HG03354 (cell line): ENCODE data around the gene RHPN2.
"Not testable (repeated sequence)": the region's sequence is repeated elsewhere in the genome, so short reads cannot be mapped to it uniquely, and the experiment has no call there.

Experiments
- ATAC-seq: cut with Tn5 transposase; IDR thresholded peaks from one replicate; pipeline ENCODE4 v1.9.1; 2021; ENCODE audit warnings: mild to moderate bottlenecking; ENCODE audit not compliant: unreplicated experiment, poor library complexity, severe bottlenecking

The RHPN2 gene

DNA sequence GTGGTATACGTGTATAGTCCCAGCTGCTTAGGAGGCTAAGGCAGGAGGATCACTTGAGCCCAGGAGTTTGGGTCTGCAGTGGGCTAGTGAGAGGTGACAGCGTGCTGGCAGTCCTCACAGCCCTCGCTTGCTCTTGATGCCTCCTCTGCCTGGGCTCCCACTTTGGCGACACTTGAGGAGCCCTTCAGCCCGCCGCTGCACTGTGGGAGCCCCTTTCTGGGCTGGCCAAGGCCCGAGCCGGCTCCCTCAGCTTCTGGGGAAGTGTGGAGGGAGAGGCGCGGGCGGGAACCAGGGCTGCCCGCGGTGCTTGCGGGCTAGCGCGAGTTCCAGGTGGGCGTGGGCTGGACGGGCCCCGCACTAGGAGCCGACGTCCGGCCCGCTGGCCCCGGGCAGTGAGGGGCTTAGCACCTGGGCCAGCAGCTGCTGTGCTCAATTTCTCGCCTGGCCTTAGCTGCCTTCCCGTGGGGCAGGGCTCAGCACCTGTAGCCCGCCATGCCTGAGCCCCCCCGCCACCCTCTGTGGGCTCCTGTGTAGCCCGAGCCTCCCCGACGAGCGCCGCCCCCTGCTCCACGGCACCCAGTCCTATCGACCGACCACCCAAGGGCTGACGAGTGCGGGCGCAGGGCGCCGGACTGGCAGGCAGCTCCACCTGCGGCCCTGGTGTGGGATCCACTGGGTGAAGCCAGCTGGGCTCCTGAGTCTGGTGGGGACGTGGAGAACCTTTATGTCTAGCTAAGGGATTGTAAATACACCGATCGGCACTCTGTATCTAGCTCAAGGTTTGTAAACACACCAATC lies 28.1 kb downstream of the RHPN2 start:
- ATAC-seq = not testable (repeated sequence)

DNA sequence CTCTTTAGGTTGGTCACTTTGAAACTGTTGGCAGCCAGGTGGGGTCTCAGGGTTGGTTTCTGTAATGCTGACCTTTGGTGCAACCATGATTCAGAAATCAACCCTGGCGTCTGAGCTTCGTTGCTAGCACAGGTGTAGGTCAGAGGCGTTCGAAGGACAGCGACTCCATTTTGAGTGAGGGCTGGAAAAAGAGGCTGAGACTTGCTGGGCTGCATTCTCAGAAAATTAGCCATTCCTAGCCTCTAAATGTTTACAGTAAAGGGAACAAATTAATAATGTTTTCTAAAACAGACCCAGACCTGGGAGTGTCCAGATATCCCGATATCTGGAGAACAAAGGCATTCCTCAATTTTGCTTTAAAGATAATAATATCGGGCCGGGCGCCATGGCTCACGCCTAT lies 29.2 kb downstream of the RHPN2 start:
- ATAC-seq = no peak

DNA sequence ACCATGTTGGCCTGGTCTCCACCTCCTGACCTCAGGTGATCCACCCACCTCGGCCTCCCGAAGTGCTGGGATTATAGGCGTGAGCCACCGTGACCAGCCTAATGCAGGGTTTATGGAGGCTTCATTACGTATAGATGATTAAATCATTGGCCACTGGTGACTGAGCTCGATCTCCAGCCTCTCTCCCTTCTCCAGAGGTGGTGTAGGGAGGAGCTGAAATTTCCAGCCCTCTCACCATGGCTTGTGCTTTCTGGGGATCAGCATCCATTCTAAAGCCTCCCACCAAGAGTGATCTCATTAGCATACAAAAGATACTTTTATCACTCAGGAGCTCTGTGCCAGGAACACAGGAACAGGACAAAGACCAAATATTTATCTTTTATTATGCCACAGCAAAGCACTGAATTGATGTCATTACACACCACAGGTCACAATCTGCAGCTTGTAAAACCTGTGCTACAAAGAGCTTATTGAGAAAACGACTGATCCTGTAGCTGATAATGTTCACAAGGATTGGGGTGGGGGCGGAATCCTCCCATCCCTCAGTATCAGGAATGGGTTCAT lies 32.4 kb downstream of the RHPN2 start:
- ATAC-seq = no peak

DNA sequence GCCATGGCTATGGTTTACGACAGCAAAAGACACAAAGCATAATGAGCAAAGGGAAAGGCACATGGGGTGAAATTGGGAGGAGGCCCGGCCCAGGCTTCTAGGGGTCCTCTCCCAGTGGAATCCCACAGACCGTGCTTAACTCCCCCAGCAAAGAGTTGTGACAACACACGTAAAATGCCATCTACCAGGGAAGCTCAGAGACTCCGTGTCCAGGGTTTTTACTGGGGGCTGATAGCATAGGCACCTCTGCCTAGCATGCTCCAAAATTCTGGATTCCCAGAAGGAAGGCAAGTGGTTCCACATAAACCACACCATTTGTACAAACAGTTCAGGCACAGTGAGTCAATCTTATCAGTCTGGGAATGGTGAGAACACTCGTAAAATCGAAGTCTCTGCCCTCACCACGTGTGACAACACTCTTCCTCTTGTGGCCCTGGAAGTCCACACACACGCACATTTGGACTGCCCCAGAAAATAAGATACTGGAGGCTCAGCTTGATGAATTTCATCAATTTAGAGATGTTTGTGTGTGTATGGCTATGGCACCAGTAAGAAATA lies 34.9 kb downstream of the RHPN2 start:
- ATAC-seq = no peak

DNA sequence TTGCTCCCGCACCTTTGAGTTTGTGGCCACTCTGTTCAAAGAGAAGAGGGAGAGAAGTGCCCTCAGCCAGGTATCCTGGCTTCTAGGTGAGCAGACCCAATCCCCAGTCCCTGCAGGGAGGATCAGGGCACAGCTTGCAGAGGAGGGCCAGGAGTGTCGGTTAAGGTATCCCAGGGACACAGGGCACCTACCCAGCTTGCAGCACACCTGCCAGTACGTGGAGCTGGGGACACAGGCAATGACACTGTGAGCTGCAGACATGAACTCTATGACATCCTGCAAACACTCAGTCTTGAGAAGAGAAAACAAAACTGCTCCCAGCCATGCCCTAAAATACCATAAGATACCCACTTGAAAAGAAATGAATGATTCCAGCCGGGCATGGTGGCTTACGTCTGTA lies 38.1 kb downstream of the RHPN2 start:
- not testable (repeated sequence) for ATAC-seq

DNA sequence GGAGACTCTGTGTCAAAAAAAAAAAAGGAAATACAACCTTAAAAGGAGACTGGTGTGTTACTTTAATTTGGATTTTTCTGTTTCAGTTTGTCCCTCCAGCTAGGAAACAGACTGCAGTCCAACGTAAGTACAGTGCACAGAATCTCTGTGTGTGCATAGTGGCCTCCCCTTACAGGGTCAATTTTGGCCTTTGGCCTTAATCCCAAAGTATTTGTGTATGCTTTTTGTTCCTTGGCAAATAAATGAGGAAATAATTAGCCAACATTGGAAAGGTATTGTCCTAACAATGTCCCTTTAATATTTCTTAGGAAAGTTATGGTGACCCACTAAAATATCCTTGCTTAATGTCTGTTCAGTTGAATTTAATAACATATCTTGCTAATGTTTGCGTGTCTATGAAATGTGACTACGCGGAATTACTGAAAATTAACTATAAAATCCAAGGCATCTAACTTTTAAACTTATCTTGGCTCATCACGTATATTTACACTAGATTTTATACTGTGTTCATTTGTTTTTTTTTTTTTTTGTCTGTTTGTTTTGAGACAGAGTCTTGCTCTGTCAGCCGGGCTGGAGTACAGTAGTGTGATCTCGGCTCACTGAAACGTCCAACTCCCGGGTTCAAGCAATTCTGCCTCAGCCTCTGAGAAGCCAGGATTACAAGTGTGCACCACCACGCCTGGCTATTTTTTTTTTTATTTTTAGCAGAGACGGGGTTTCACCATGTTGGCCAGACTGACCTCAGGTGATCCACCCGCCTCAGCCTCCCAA lies 39.0 kb downstream of the RHPN2 start:
- not testable (repeated sequence) for ATAC-seq

DNA sequence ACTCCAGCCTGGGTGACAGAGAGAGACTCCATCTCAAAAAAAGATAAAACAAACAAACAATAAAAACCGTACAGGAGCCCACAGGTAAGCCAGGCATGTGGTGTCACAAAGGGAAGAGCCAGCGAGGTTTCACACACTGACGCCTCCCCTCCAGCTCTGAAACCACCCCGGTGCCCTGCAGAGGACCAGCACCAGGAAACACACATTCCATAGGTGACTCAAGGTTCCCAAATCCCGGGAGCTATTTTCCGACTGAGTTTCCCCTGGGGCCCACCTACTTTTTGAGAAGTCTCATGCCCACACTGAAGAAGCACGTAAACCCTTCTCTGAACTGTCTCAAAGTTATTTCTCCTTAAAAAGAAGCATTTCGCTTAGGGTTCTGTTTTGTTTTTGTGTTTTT lies 40.3 kb downstream of the RHPN2 start:
- no peak for ATAC-seq

DNA sequence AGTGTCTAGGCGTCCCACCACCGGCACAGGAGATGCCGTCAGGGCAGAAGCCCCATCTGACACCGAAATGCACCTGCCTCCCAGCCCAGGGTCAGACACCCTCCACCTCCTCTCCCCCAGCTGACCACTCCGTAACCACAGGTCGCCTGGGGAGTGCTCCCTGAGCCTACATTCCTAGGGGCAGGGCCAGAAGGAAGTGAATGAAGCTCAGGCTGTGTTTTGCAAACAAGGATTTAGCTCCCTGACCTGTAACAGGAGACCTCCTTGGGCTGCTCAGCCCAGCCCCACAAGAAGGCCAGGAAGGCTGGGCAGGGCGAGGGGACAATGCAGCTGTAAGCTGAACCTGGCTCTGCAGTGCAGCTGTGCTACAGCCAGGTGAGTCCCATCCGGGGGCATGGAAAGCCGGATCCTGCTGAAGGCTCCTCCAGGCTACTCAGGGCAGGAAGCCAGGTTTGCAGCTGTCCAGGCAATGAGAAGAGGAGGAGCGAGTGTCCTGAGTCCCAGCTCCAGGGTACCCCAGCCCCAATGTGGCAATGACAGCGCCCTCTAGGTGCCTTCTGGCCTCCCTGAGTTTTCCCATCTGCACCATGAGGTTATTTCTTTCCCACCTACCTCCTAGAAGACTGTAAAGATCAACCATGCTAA lies 42.1 kb downstream of the RHPN2 start:
- no peak for ATAC-seq

DNA sequence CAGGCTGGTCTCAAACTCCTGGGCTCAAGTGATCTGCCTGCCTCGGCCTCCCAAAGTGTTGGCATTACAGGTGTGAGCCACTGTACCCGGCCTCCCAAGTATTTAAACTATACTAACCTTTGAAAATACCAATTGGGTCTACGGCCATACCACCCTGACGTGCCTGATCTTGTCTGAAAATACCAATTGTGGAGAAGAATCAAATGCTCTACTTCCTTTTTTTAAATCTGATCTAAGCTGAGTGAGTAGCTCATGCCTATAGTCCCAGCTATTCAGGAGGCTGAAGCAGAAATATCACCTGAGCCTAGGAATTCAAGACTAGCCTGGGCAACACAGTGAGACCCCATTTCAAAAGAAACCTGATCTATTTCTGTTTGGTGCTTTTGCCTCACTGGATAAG lies 53.8 kb downstream of the RHPN2 start:
- ATAC-seq = not testable (repeated sequence)

DNA sequence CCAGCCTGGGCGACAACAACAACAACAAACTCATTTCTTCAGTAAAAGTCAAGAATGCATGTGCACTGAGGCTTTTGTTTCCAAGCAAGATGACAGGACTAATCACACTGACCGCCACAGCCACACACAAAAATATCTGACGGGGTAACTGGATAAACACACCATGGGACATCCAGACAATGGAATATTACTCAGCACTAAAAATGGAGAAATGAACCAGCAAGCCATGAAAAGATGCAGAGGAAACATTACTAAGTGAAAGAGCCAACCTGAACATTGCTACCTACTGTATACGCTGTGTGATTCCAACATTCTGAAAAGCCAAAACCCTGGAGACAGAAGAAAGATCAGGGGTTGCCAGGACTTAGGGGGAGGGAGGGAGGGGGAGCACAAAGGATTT lies 56.0 kb downstream of the RHPN2 start:
- ATAC-seq = no peak

DNA sequence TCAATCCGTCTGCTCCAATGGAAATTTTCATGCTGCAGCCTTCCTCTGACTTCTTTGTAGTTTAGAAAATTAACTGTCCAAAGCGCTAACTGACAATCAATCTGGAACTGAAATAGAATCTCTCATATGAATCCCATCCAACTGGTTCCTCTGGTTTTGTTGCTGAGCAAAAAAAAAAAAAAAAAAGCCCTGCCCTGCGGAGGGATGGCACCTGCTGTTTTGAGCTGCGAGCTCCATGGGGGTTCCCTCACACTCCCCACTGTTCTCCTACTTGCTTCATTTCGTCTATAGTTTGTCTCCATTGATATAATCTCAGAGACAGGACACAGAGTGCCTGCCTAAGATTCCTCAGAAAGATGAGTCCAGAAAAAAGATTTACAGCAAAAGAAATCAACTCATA lies 59.2 kb downstream of the RHPN2 start:
- ATAC-seq = no peak

DNA sequence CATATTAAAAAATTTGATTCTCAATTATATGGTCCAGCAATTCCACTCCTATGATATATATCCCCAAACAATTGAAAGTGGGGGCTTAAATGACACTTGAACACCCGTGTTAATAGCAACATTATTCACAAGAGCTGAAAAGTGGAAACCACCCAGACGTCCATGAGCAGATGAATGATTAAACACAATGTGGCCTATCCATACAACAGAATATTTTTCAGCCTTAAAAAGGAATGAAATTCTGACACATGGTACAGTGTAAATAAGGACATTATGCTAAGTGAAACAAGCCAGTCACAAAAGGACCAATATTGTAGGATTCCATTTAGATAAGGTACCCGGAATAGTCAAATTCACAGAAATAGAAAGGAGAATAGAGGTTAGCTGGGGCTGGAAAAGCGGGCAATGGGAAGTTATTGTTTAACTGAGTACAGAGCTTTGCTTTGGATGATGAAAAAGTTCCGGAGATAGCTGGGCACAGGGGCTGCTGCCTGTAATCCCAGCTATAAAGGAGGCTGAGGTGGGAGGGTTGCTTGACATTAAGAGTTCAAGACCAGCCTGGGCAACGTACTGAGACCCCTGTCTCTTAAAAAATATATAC lies 61.2 kb downstream of the RHPN2 start:
- ATAC-seq = not testable (repeated sequence)

DNA sequence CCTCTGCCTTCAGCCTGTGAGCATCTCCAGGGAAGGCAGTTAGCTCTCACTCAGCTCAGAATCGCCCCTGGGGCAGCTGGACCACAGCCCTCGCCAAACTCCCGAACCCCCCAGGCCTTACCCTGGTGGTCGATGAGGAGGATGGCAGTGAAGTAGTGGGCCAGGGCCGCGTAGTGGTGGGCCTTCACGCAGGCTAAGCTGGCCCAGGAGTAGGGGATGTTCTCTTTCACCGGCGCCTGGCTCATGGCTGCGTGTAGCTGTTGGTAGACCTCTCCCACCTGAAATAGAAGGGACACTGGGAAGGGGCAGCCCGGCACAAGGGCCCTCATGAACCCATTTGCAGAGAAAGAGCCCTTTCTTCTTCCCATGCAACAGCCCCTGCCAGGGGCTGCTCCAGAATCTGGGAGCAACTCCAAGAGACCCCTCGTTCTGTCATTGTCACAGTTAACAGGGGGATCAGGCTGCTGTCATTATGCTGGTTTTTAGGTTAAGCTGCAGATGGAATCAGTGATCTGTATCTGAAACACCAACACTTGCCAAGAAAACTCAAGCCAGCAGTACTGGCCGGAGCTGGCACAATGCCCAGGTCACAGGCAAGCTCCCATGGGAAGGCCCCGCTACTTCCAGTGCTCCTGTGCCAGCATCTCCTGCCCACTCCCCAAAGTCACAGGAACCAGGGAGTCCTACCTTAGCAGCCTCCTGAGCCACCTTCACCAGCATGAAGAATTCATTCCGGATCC lies 62.4 kb downstream of the RHPN2 start:
- ATAC-seq = not testable (repeated sequence)

DNA sequence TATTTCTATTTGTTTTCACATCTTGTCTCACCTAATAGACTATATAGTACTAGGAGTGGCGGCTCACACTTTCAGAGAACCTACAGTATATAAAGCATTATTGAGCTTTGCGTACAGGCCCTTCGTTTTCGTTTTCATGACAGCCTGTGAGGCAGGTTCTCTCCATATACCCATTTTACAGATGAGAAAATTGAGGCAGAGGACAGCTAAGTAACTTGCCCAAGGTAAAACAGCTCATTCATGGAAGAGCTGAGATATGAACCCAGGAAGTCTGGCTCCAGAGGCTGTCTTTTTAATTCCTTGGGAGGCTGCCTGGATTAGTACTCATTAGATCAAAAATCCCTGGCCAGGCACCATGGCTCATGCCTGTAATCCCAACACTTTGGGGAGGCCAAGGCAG lies 63.8 kb downstream of the RHPN2 start:
- no peak for ATAC-seq

DNA sequence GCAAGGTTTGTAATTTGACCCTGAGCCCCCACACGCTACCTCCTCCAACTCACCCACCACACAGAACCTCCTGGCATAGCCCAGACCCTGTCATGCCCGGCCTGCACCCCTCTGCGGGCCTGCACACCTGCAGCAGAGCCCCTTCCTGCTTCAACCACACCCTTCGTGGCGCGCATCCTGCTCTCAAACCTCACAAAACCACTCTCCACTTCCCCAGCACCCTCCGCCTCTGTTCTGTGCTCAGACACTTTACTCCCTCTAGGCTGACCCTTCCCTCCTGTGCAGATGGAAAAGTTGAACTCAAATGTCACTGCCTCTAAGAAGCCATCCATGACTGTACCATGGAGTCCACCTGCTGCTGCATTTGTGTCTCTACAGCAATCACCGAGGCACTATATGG lies 64.2 kb downstream of the RHPN2 start:
- ATAC-seq = no peak

DNA sequence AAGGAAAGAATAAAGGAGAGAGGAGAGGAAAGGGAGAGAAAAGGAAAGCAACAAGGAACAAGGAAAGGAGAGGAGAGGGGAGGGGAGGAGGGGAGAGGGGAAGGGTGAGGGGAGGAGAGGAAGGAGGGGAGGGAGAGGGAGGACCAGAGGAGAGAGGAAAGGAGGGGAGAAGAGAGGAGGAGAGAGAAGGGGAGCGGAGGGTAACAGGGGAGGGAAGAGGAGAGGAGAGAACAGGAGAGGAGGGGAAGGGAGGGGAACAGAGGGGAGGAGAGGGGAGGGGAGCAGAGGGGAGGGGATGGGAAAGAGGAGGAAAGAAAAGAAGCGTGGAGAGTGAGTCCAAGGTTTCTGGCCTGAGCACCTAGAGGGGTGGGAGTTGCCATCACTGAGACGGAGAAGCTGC lies 66.0 kb downstream of the RHPN2 start:
- ATAC-seq = no peak

DNA sequence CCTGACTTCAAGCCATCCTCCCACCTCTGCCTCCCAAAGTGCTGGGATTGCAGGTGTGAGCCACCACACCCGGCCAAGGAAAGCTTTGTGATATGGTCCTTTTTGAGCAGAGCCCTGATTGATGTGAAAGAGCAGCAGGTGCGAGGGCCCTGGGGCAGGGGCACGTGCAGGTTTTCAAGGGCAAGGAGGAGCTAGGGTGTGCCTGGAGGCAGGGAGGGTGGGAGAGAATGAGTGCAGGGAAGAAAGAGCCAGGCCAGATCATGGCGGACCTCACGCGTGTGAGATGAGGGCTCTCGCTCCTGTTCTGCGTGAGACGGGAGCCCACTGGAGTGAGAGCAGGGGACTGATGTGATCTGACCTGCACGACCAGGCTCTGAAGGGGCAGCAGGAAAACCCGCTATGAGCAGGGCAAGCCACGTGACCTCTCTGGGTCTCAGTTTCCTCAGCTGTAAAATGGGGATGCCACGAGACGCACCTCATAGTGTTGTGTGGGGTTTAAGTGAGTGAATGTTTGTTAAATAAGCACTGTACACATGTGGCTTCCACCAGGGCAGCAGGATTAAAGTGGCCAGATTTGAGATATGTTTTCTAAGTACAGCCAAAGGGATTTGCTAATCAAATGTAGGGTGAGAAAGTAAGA lies 66.9 kb downstream of the RHPN2 start:
- no peak for ATAC-seq

DNA sequence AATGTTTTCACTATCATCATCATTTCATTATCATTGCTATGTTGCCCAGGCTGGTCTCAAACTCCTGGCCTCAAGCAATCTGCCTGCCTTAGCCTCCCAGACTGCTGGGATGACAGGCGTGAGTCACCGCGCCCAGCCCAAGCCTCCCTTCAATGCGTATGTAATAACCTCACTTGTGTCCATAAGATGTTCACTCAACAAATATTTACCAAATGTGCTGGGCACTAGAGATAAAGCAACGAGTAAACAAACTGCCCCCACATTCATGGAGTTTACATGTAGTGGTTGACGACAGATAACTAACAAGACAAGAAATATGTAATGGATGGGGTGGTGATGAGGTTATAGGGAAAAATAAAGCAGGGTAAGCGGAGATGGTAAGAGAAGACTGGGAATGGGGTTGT lies 67.6 kb downstream of the RHPN2 start:
- not testable (repeated sequence) for ATAC-seq

DNA sequence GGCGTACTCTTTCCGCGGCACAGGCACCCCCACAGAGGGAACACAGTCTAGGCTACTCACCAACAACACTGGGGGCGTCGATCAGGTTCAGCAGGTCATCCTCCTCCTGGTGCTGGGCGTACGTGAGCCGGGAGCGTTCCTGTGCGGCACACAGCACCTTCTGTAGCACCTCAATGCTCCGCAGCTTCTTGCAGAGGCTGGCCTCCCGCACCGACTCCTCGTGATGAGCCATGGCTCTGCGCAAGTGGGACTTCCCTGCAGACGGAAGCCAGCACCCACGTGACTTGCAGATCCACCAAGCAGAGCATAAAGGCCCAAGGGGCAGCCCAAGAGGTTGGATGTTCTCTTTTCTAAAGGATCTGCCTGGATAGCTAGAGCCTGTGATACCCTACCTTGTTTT lies 68.7 kb downstream of the RHPN2 start:
- not testable (repeated sequence) for ATAC-seq
